Smooth muscle cell (in vitro differentiated cells): Measurements from ENCODE around the gene KIRREL3. TPM values are rescaled to one million over a fixed set of nuclear protein-coding genes. Genes with fewer than 3 reads are reported as not detected.

Source experiments
- DNase-seq: peaks from one replicate; lab custom pipeline; 2025; ENCODE audit not compliant: unreplicated experiment; lab: John Stamatoyannopoulos, UW
- H2AFZ ChIP-seq: fragments of 200-600 bp; sonication (generic); 2 replicates; pipeline ENCODE4 v1.6.0; 2016; ENCODE audit warnings: antibody characterized with exemption, low read depth, mild to moderate bottlenecking
- H3F3A ChIP-seq: fragments of 200-600 bp; sonication (generic); 2 replicates; pipeline ENCODE4 v1.6.0; 2017; ENCODE audit warnings: antibody characterized with exemption, low read depth
- H3K27ac ChIP-seq: fragments of 200-600 bp; sonication (generic); 2 replicates; pipeline ENCODE4 v1.5.1; 2016; ENCODE audit warnings: low read depth, mild to moderate bottlenecking
- H3K27me3 ChIP-seq: fragments of 200-600 bp; sonication (generic); 2 replicates; pipeline ENCODE4 v1.6.1; 2016; ENCODE audit warnings: low read depth, mild to moderate bottlenecking
- H3K36me3 ChIP-seq: fragments of 200-600 bp; sonication (generic); 2 replicates; pipeline ENCODE4 v1.5.1; 2016; ENCODE audit warnings: low read depth
- H3K4me1 ChIP-seq: fragments of 200-600 bp; sonication (generic); 2 replicates; pipeline ENCODE4 v1.5.1; 2016; ENCODE audit warnings: low read depth
- H3K4me2 ChIP-seq: fragments of 200-600 bp; sonication (generic); 2 replicates; pipeline ENCODE4 v1.6.0; 2016; ENCODE audit warnings: mild to moderate bottlenecking
- H3K4me3 ChIP-seq: fragments of 200-600 bp; sonication (generic); 2 replicates; pipeline ENCODE4 v1.5.1; 2016; ENCODE audit warnings: mild to moderate bottlenecking
- H3K79me2 ChIP-seq: fragments of 200-600 bp; sonication (generic); 2 replicates; pipeline ENCODE4 v1.6.0; 2016; ENCODE audit warnings: low read depth, mild to moderate bottlenecking
- H3K9ac ChIP-seq: fragments of 200-600 bp; sonication (generic); 2 replicates; pipeline ENCODE4 v1.6.0; 2016; ENCODE audit warnings: low read depth
- H3K9me3 ChIP-seq: fragments of 200-600 bp; sonication (generic); replicated peaks from 2 replicates; pipeline ENCODE4 v1.5.1; 2016; ENCODE audit warnings: low read depth
- H4K20me1 ChIP-seq: fragments of 200-600 bp; sonication (generic); 2 replicates; pipeline ENCODE4 v1.6.0; 2016; ENCODE audit warnings: low read depth
- WGBS: methylation state at CpG from one replicate; pipeline ENCODE4 v1.1.7; 2016; ENCODE audit warnings: low lambda C conversion rate; 5-methylcytosine and 5-hydroxymethylcytosine counted together
- polyA plus RNA-seq: library from polyadenylated mRNA; unstranded; fragments of >200 nt; fragmentation: Nextera tagmentation; extraction: Ambion mirVana; gene quantifications from 2 replicates; pipeline ENCODE4 v1.2.1, GENCODE V29; 2016
- total RNA-seq: library from RNA; depleted of rRNA; stranded (reverse); fragments of >200 nt; gene quantifications from 2 replicates; pipeline ENCODE4 v1.2.3, GENCODE V29; 2014
- TF ChIP-seq, protein P1 (sequence below): fragments of 200-600 bp; sonication (generic); IDR thresholded peaks from 2 replicates; pipeline ENCODE4 v1.5.1; 2017; ENCODE audit warnings: borderline replicate concordance, mild to moderate bottlenecking, antibody characterized with exemption; ENCODE audit not compliant: insufficient read depth, poor library complexity, severe bottlenecking

The KIRREL3 gene
- total and polyA plus RNA-seq, 2 experiments from 2014 or later = 1.2 TPM; not detected in 1

DNA sequence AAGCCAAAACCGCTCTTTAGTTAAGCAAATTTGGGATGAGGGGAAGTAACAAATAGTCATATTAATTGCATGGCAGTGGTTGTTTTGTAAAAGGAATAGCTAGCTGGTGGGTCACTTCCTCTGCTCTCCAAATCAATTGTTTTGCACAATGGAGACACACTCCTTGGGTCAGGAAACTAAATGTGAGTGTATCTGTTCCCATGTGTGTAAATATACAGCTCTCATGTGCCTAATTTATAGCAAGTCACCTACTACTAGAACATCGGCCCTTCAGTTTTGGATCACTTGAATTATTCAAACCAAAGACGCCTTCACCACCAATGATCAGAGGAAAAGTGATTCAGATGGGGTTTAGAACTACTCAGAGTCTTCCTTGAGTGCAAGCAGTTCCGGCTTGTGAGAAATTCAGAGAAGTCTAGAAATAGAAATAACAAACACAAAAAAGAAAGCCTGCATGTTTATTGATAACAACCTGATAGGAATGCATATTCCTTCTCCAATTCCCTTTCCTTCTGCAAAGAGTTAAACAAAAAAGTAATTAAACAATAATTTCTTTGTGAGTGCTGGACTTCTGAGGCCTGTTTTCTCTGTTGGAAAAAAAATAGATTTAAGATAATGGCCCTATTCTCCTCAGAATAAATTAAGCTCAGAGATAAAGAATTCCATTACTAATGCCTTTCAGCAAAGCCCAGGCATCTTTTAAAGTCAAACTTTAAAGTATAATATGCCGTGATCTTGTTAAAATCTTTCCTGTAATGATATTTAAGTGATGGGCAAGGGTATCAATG is 100.4 kb downstream of the KIRREL3 start:
- H3K27ac ChIP-seq = no peak overlapping the region
- H3K36me3 ChIP-seq = no peaks in the 10 kb centered on the region
- H3K4me2 ChIP-seq = no peak overlapping the region
- TF ChIP-seq, protein P1, sequence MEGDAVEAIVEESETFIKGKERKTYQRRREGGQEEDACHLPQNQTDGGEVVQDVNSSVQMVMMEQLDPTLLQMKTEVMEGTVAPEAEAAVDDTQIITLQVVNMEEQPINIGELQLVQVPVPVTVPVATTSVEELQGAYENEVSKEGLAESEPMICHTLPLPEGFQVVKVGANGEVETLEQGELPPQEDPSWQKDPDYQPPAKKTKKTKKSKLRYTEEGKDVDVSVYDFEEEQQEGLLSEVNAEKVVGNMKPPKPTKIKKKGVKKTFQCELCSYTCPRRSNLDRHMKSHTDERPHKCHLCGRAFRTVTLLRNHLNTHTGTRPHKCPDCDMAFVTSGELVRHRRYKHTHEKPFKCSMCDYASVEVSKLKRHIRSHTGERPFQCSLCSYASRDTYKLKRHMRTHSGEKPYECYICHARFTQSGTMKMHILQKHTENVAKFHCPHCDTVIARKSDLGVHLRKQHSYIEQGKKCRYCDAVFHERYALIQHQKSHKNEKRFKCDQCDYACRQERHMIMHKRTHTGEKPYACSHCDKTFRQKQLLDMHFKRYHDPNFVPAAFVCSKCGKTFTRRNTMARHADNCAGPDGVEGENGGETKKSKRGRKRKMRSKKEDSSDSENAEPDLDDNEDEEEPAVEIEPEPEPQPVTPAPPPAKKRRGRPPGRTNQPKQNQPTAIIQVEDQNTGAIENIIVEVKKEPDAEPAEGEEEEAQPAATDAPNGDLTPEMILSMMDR = no peak
- peaks cover 9% of the 10 kb centered on the region for H3K27me3 ChIP-seq
- no peak overlapping the region for H3K9ac ChIP-seq
- H3K4me1 ChIP-seq = peaks cover 7% of the 10 kb centered on the region
- H4K20me1 ChIP-seq = no peaks in the 10 kb centered on the region
- H3F3A ChIP-seq = no peaks in the 10 kb centered on the region
- H3K9me3 ChIP-seq = no peaks in the 10 kb centered on the region
- H3K79me2 ChIP-seq = no peaks in the 10 kb centered on the region
- DNase-seq = no peak
- no peak overlapping the region for H2AFZ ChIP-seq
- 86% methylated on average over 5 of the region's 5 CpGs for WGBS
- no peak overlapping the region for H3K4me3 ChIP-seq

DNA sequence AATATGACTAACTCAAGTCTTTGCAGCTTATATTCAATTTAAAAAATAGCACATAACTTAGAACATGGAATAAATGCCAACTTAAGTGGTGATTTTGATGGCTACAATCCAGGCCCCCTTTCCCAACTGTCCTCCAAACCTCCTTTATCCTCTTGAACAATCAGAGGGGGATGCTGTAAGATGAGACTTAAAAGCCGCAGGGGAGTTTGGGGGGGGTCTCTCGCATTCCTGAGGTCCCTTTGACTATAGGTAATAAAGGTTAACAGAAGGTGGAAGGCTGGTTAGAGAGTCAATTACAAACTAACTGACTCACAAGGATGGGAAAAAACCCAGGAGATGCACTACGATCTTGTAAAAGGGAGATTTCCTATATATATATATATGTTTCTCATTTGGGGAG is 101.8 kb downstream of the KIRREL3 start:
- H3K9me3 ChIP-seq = no peaks in the 10 kb centered on the region
- 65% methylated on average over 3 of the region's 3 CpGs for WGBS
- no peak overlapping the region for H3K4me2 ChIP-seq
- no peaks in the 10 kb centered on the region for H3F3A ChIP-seq
- TF ChIP-seq, protein P1 = no peak
- H3K4me1 ChIP-seq = peaks cover 7% of the 10 kb centered on the region
- H3K79me2 ChIP-seq = no peaks in the 10 kb centered on the region
- DNase-seq = no peak
- no peaks in the 10 kb centered on the region for H4K20me1 ChIP-seq
- H3K36me3 ChIP-seq = no peaks in the 10 kb centered on the region
- no peaks in the 10 kb centered on the region for H3K27me3 ChIP-seq
- H3K9ac ChIP-seq = no peak overlapping the region
- H3K4me3 ChIP-seq = no peak overlapping the region
- H3K27ac ChIP-seq = no peak overlapping the region
- H2AFZ ChIP-seq = no peak overlapping the region

DNA sequence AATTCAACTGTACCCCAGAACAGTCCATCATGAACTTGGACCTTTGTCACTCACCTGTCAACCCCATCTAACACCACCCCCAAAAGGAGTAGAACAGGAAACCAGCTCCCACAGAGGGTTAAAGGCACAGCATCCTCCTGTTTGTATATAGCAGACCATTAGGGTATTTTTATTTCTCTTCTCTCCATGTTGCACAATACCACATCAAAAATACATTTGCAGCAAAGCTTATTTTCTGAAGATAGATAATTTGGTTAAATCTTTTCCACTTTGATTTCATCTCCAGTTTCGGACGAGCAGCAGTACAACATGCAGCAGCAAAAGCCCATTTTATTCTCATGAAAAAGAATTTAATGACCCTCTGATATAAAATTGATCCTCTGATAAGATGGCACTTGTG is 103.1 kb downstream of the KIRREL3 start:
- H3K9ac ChIP-seq = no peak overlapping the region
- no peaks in the 10 kb centered on the region for H4K20me1 ChIP-seq
- peaks cover 7% of the 10 kb centered on the region for H3K4me1 ChIP-seq
- 95% methylated on average over 2 of the region's 2 CpGs for whole genome bisulfite sequencing
- H3K36me3 ChIP-seq = no peaks in the 10 kb centered on the region
- no peak overlapping the region for H2AFZ ChIP-seq
- no peak overlapping the region for H3K4me3 ChIP-seq
- no peaks in the 10 kb centered on the region for H3K9me3 ChIP-seq
- DNase-seq = no peak
- H3K4me2 ChIP-seq = no peak overlapping the region
- TF ChIP-seq, protein P1 = no peak
- H3K27ac ChIP-seq = no peak overlapping the region
- H3K79me2 ChIP-seq = no peaks in the 10 kb centered on the region
- no peaks in the 10 kb centered on the region for H3K27me3 ChIP-seq
- no peaks in the 10 kb centered on the region for H3F3A ChIP-seq

DNA sequence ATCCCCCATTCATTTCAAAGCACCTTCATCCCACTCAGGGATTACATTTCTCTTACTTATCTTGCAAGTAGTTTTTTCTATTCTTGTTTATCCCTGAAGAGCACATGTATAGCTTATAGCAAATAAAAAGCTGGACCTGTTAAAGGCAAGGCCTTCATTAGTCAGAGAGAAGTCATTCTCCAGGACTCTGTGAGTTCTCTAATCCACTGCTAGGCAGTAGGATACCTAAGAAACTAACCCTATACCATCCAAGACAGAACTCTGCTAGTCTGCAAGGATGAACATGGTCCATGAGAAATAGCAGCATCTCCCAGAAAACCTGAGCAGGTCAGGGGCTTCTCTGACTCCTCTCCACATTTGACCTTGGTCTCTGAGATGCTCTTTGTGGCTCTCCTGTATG is 104.5 kb downstream of the KIRREL3 start:
- Histone ChIP-seq H4K20me1 (no peaks in the 10 kb centered on the region), H3K9me3 (no peaks in the 10 kb centered on the region), H3K4me1 (peaks cover 7% of the 10 kb centered on the region), H3K9ac (no peak overlapping the region), H3F3A (no peaks in the 10 kb centered on the region), H3K27me3 (no peaks in the 10 kb centered on the region), H3K4me2 (no peak overlapping the region), H2AFZ (no peak overlapping the region), H3K27ac (no peak overlapping the region), H3K36me3 (no peaks in the 10 kb centered on the region), H3K4me3 (no peak overlapping the region), H3K79me2 (no peaks in the 10 kb centered on the region)
- no peak for DNase-seq
- TF ChIP-seq, protein P1 = no peak
